ENCODE data around the gene DNAH7. TPM values are rescaled to one million over a fixed set of nuclear protein-coding genes. Genes with fewer than 3 reads are reported as not detected.
"Not testable (repeated sequence)": the region's sequence is repeated elsewhere in the genome, so short reads cannot be mapped to it uniquely, and the experiment has no call there.

The DNAH7 gene
- total RNA-seq, 2 experiments from 2014 or later, result 0.07 to 0.17 TPM

DNA sequence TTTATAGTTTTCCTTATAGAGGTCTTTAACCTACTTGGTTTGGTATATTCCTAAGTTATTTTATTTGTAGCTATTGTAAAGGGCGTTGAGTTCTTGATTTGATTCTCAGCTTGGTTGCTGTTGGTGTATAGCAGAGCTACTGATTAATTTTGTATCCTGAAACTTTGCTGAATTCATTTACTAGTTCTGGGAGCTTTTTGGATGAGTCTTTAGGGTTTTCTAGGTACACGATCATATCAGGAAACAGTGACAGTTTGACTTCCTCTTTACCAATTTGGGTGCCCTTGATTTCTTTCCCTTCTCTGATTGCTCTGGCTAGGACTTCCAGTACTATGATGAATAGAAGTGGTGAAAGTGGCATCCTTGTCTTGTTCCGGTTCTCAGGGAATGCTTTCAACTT, 376.1 kb downstream of the DNAH7 start:
- intact Hi-C loops (cut with micrococcal nuclease); H3K27ac Mint-ChIP-seq; H3K27me3 Mint-ChIP-seq; H3K4me3 Mint-ChIP-seq; POLR2A ChIA-PET; DNase-seq: not testable (repeated sequence)
- H3K9me3 Mint-ChIP-seq, result peaks cover 36% of the 10 kb centered on the region
- CTCF ChIA-PET, result interaction anchor here (0.7 kb wide), 1 partner anchor 714 kb away, joined by 5 read pairs; no protein-coding TSS in a partner anchor
- H3K4me1 Mint-ChIP-seq (ENCODE audit: low read depth), result peaks cover 43% of the 10 kb centered on the region
- H3K36me3 Mint-ChIP-seq, result peaks cover 55% of the 10 kb centered on the region

Other genes starting within 250 kb of the DNAH7 start
- 100 to 1,000 TPM; 175 to 176 TPM for gene STK17B, start 102.7 kb upstream of the DNAH7 start, total RNA-seq